ENCODE measurements around the gene RNF169. TPM values are rescaled to one million over a fixed set of nuclear protein-coding genes. Genes with fewer than 3 reads are reported as not detected.

RNF169 gene
- total and polyA plus RNA-seq, 2 of the 8 experiments (the other 6 are each of a cell fraction or from before 2014, with no cell fraction given) = 3.6 to 12.5 TPM

DNA sequence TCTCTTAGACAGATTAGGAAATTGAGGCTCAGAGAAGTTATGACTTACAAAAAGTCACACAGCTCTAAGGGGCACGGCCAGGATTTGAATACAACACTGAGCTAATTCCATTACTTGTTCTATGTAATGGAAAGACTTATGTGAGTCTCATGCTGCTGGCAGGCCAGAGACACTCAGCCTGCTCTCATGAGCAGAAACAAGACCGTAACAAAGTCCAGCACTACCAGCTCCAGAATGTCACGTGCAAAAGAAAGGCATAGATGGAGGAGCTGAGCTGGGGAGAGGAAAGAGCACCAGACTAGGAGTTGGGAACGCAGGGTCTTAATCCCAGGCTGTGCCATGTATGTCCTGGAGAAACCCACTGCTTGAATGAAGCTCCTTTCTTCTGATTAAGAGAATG, 19.3 kb upstream of the RNF169 start:
- Histone ChIP-seq H3K23me2 (ENCODE audit: low read depth, low read length) (peaks cover 12% of the 10 kb centered on the region; the same call in 1 of the 2 replicates), H4K8ac (ENCODE audit: extremely low read depth, insufficient read depth, low read length) (no peak overlapping the region), H3K14ac (ENCODE audit: insufficient read length) (no peak overlapping the region), H3K4me2 (ENCODE audit: insufficient read depth in 1 of 2, low read depth in 2 of 2, low read length in 2 of 2) (no peak overlapping the region), H3K9ac (replicated peaks in 1 of 4; ENCODE audit: extremely low read depth in 1 of 4, low read depth in 3 of 4, low read length in 3 of 4) (no peak overlapping the region), H4K5ac (ENCODE audit: insufficient read length, low read depth, low read length) (no peak overlapping the region), H2AFZ (ENCODE audit: low read length) (no peak overlapping the region), H2BK12ac (ENCODE audit: low read depth, low read length) (no peak overlapping the region), H3K36me3 (ENCODE audit: control insufficient read depth in 2 of 4, insufficient read depth in 4 of 4, low read length in 3 of 4) (no peaks in the 10 kb centered on the region), H2AK5ac (ENCODE audit: low read depth, low read length) (no peak overlapping the region), H2BK120ac (replicated peaks; ENCODE audit: low read depth, low read length) (no peak overlapping the region), H2BK5ac (ENCODE audit: low read depth, low read length) (no peak overlapping the region), H3K27ac (ENCODE audit: low read depth, low read length) (no peak overlapping the region), H3K56ac (replicated peaks; ENCODE audit: insufficient read length, low read depth, low read length) (no peak overlapping the region), H4K91ac (replicated peaks; ENCODE audit: insufficient read length, low read length) (no peak overlapping the region), H3K4me3 (ENCODE audit: extremely low read depth in 1 of 4, insufficient read depth in 2 of 4, low read depth in 3 of 4, low read length in 4 of 4) (no peak overlapping the region), H2BK20ac (ENCODE audit: low read length) (no peak overlapping the region), H4K20me1 (replicated peaks in 1 of 2; ENCODE audit: control insufficient read depth in 1 of 2, insufficient read depth in 2 of 2, low read length in 2 of 2) (no peaks in the 10 kb centered on the region), H3K4me1 (replicated peaks in 1 of 4; ENCODE audit: control insufficient read depth in 3 of 4, insufficient read depth in 4 of 4, low read length in 3 of 4) (peaks cover 0 to 8% (median 0%) of the 10 kb centered on the region in 4 experiments; a peak in 3 of 7 replicates), H3K79me2 (ENCODE audit: control insufficient read depth in 1 of 2, insufficient read depth in 2 of 2, low read length in 2 of 2) (no peaks in the 10 kb centered on the region), H3K79me1 (ENCODE audit: low read depth, low read length) (no peaks in the 10 kb centered on the region), H3K4ac (replicated peaks; ENCODE audit: insufficient read length, low read depth, low read length) (no peak overlapping the region), H2BK15ac (ENCODE audit: low read length) (no peak overlapping the region), H3K9me3 (ENCODE audit: insufficient read depth in 2 of 2, low read depth in 1 of 2, low read length in 1 of 2) (no peaks in the 10 kb centered on the region), H3K23ac (ENCODE audit: insufficient read length) (no peak overlapping the region), H3K18ac (ENCODE audit: extremely low read depth, low read length) (no peak overlapping the region), H3K27me3 (replicated peaks in 1 of 4; ENCODE audit: control insufficient read depth in 3 of 4, extremely low read depth in 1 of 4, insufficient read depth in 3 of 4, low read length in 3 of 4) (peaks cover 30 to 49% (median 44%) of the 10 kb centered on the region in 4 experiments)
- DNase-seq (ENCODE audit: low read depth in 1 of 2, low spot score in 2 of 2) (no peak), FAIRE-seq (no peak)
- TF ChIP-seq SUZ12 (IDR thresholded peaks at IDR 0.05; ENCODE audit: low read length) (no peak), RBBP5 (IDR thresholded peaks at IDR 0.05; ENCODE audit: borderline replicate concordance, low read depth, low read length) (no peak), PHF8 (conservative IDR thresholded peaks at IDR 0.05; ENCODE audit: low read depth, low read length) (no peak), CHD1 (IDR thresholded peaks at IDR 0.05; ENCODE audit: low read depth, low read length) (no peak), BCL11A (IDR thresholded peaks at IDR 0.05; ENCODE audit: low read depth in 2 of 2, low read length in 2 of 2) (no peak), ATF2 (IDR thresholded peaks at IDR 0.05; ENCODE audit: low read length) (no peak)
- CTCF ChIA-PET (ENCODE audit: partially characterized antibody) = interaction anchor here (0.8 to 12.8 kb wide), 8 partner anchors 9 to 93 kb away, joined by 3 to 348 read pairs (median 4); no protein-coding TSS in a partner anchor
- 77% methylated on average over 4 of the region's 4 CpGs; no CpG with 5 or more reads in 1 of the 2 experiments for WGBS, 2 experiments (ENCODE audit: extremely low coverage in 1 of 2, insufficient coverage in 1 of 2, insufficient read length in 1 of 2, insufficient replicate concordance in 2 of 2, low coverage in 1 of 2, low lambda C conversion rate in 2 of 2, missing lambda C conversion rate in 1 of 2)
- POLR2A ChIA-PET (ENCODE audit: partially characterized antibody) = no interaction called here

Measured in H1 (cell line).